HepG2 (cell line): ENCODE results near the gene IQGAP2. TPM values are rescaled to one million over a fixed set of nuclear protein-coding genes. Genes with fewer than 3 reads are reported as not detected.
A peak's percentile ranks its signal among the peaks of the same experiment; 100 is the strongest.

Experiments
- ASH2L ChIP-seq: fragments of 300-600, 200-600 bp; sonication (generic); IDR thresholded peaks from 2 replicates; pipeline ENCODE4 v1.7.0; 2017; ENCODE audit warnings: low read depth, mild to moderate bottlenecking, moderate library complexity, mixed read lengths, low read length; ENCODE audit not compliant: insufficient read length
- CENPX ChIP-seq: sonication (generic); formaldehyde crosslinking; IDR thresholded peaks from 2 replicates; pipeline ENCODE4 v1.9.0; 2021; ENCODE audit warnings: mild to moderate bottlenecking, missing genetic modification reagents, moderate library complexity
- EHMT2 ChIP-seq: fragments of 200-600 bp; sonication (generic); IDR thresholded peaks from 2 replicates; pipeline ENCODE4 v1.7.0; 2017; ENCODE audit warnings: antibody characterized with exemption, low read depth, low read length, borderline replicate concordance
- EP300 ChIP-seq, 3 experiments: sonication (generic) in 1 of 3; formaldehyde crosslinking in 1 of 3; IDR thresholded peaks; 2 replicates each; pipeline versions ENCODE4 v1.5.1 to v1.6.1; 2011 to 2020; ENCODE audit warnings: low read depth in 2 of 3, low read length in 2 of 3, borderline replicate concordance in 1 of 3, improper control_type of control experiment in 1 of 3, mild to moderate bottlenecking in 1 of 3, missing genetic modification reagents in 1 of 3, moderate library complexity in 1 of 3
- MAX ChIP-seq: IDR thresholded peaks from 2 replicates; pipeline ENCODE4 v1.6.1; 2012; ENCODE audit warnings: inconsistent platforms
- NCOA2 ChIP-seq: sonication (generic); formaldehyde crosslinking; IDR thresholded peaks from 2 replicates; pipeline ENCODE4 v1.8.0; 2022; ENCODE audit warnings: inconsistent platforms
- NPAS2 ChIP-seq: sonication (generic); formaldehyde crosslinking; IDR thresholded peaks from 2 replicates; pipeline ENCODE4 v1.8.0; 2022; ENCODE audit warnings: mild to moderate bottlenecking, missing genetic modification reagents, borderline replicate concordance
- PAXIP1 ChIP-seq: sonication (generic); formaldehyde crosslinking; conservative IDR thresholded peaks from 2 replicates; pipeline ENCODE4 v1.4.0; 2020; ENCODE audit warnings: mild to moderate bottlenecking, missing genetic modification reagents, moderate library complexity
- POLR2AphosphoS5 ChIP-seq: IDR thresholded peaks from 2 replicates; pipeline ENCODE4 v1.6.1; 2012; ENCODE audit warnings: low read depth, low read length
- SALL1 ChIP-seq: sonication (generic); formaldehyde crosslinking; IDR thresholded peaks from 2 replicates; pipeline ENCODE4 v1.8.0; 2022; ENCODE audit warnings: mild to moderate bottlenecking, missing genetic modification reagents
- SCMH1 ChIP-seq: sonication (generic); formaldehyde crosslinking; IDR thresholded peaks from 2 replicates; pipeline ENCODE4 v1.9.0; 2021; ENCODE audit warnings: missing genetic modification reagents, mild to moderate bottlenecking, borderline replicate concordance
- U2AF1 ChIP-seq: fragments of 200-400 bp; formaldehyde crosslinking; optimal IDR thresholded peaks from 2 replicates; pipeline ENCODE3; 2017; ENCODE audit warnings: mild to moderate bottlenecking, low read depth, low read length
- ZFAT ChIP-seq: sonication (generic); formaldehyde crosslinking; conservative IDR thresholded peaks from 2 replicates; pipeline ENCODE4 v1.8.1; 2023; ENCODE audit warnings: missing genetic modification reagents, inconsistent platforms
- ZNF17 ChIP-seq: sonication (generic); formaldehyde crosslinking; IDR thresholded peaks from 2 replicates; pipeline ENCODE4 v1.5.0; 2020; ENCODE audit warnings: mild to moderate bottlenecking, missing genetic modification reagents
- ZNF232 ChIP-seq: sonication (generic); formaldehyde crosslinking; IDR thresholded peaks from 2 replicates; pipeline ENCODE4 v1.4.0; 2020; ENCODE audit warnings: missing genetic modification reagents, borderline replicate concordance
- ZNF431 ChIP-seq: sonication (generic); formaldehyde crosslinking; IDR thresholded peaks from 2 replicates; pipeline ENCODE4 v1.9.0; 2022; ENCODE audit warnings: missing genetic modification reagents, low read depth, mild to moderate bottlenecking, borderline replicate concordance
- ZNF569 ChIP-seq: sonication (generic); formaldehyde crosslinking; IDR thresholded peaks from 2 replicates; pipeline ENCODE4 v1.5.0; 2020; ENCODE audit warnings: mild to moderate bottlenecking, missing genetic modification reagents, moderate library complexity, borderline replicate concordance
- ZNF841 ChIP-seq: sonication (generic); formaldehyde crosslinking; IDR thresholded peaks from 2 replicates; pipeline ENCODE4 v1.8.1; 2023; ENCODE audit warnings: missing genetic modification reagents, borderline replicate concordance
- polyA plus RNA-seq, 8 experiments: library from polyadenylated mRNA; depleted of rRNA in 3 of 8; stranded (reverse) in 7 of 8; unstranded in 1 of 8; fragments of >200 nt; fragmentation: Illumina TruSeq in 4 of 8; extraction: Trizol in 4 of 8; gene quantifications; 2 replicates each; pipeline versions ENCODE4 v1.2.1 to v1.2.3, GENCODE V29; 2011 to 2016; ENCODE audit warnings: low read depth in 4 of 8, missing spikeins in 1 of 8, mixed read lengths in 1 of 8; ENCODE audit not compliant: insufficient read depth in 1 of 8
- total RNA-seq, 5 experiments: library from RNA; depleted of rRNA; stranded (reverse); fragments of >200 nt; fragmentation: Illumina TruSeq; extraction: Trizol; gene quantifications; 2 replicates each; pipeline ENCODE4 v1.2.3, GENCODE V29; 2016; ENCODE audit warnings: low read depth in 1 of 5
- TF ChIP-seq, protein P1 (sequence below): sonication (generic); formaldehyde crosslinking; IDR thresholded peaks from 2 replicates; pipeline ENCODE4 v1.5.0; 2020; ENCODE audit warnings: mild to moderate bottlenecking, missing genetic modification reagents
- TF ChIP-seq, protein P2 (sequence below): sonication (generic); formaldehyde crosslinking; IDR thresholded peaks from 2 replicates; pipeline ENCODE4 v1.4.0; 2020; ENCODE audit warnings: missing genetic modification reagents, mild to moderate bottlenecking, borderline replicate concordance
- TF ChIP-seq, protein P3 (sequence below): sonication (generic); formaldehyde crosslinking; IDR thresholded peaks from 2 replicates; pipeline ENCODE4 v1.4.0; 2020; ENCODE audit warnings: missing genetic modification reagents

IQGAP2 gene
- total and polyA plus RNA-seq, 2 of the 13 experiments (the other 11 are each of a cell fraction or from before 2014, with no cell fraction given) = 35.2 to 83.3 TPM

- TF ChIP-seq ZNF841 (CRISPR knock-in tag) (no peak), CENPX (CRISPR knock-in tag) (no peak), U2AF1 (no peak), EP300 (IDR thresholded peaks at IDR 0.05; ENCODE audit: low read depth in 2 of 2, low read length in 2 of 2) (peak in 1 of 2 experiments; percentile 33; a peak in 1 of 4 replicates), EP300 (CRISPR knock-in tag; IDR thresholded peaks at IDR 0.05; ENCODE audit: borderline replicate concordance) (no peak), SCMH1 (CRISPR knock-in tag) (no peak), ZNF232 (CRISPR knock-in tag) (no peak), ZFAT (CRISPR knock-in tag) (no peak), NPAS2 (CRISPR knock-in tag) (no peak), ZNF17 (CRISPR knock-in tag) (no peak), PAXIP1 (CRISPR knock-in tag) (peak; percentile 69), ASH2L (no peak), ZNF569 (no peak), NCOA2 (CRISPR knock-in tag) (no peak), EHMT2 (no peak), POLR2AphosphoS5 (no peak), ZNF431 (CRISPR knock-in tag) (no peak), SALL1 (CRISPR knock-in tag) (0 out of 2 replicates have a peak, but pooled peaks have one; percentile 9), MAX (no peak)
- TF ChIP-seq, protein P1, sequence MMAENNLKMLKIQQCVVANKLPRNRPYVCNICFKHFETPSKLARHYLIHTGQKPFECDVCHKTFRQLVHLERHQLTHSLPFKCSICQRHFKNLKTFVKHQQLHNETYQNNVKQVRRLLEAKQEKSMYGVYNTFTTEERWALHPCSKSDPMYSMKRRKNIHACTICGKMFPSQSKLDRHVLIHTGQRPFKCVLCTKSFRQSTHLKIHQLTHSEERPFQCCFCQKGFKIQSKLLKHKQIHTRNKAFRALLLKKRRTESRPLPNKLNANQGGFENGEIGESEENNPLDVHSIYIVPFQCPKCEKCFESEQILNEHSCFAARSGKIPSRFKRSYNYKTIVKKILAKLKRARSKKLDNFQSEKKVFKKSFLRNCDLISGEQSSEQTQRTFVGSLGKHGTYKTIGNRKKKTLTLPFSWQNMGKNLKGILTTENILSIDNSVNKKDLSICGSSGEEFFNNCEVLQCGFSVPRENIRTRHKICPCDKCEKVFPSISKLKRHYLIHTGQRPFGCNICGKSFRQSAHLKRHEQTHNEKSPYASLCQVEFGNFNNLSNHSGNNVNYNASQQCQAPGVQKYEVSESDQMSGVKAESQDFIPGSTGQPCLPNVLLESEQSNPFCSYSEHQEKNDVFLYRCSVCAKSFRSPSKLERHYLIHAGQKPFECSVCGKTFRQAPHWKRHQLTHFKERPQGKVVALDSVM (CRISPR knock-in tag) = no peak
- TF ChIP-seq, protein P2, sequence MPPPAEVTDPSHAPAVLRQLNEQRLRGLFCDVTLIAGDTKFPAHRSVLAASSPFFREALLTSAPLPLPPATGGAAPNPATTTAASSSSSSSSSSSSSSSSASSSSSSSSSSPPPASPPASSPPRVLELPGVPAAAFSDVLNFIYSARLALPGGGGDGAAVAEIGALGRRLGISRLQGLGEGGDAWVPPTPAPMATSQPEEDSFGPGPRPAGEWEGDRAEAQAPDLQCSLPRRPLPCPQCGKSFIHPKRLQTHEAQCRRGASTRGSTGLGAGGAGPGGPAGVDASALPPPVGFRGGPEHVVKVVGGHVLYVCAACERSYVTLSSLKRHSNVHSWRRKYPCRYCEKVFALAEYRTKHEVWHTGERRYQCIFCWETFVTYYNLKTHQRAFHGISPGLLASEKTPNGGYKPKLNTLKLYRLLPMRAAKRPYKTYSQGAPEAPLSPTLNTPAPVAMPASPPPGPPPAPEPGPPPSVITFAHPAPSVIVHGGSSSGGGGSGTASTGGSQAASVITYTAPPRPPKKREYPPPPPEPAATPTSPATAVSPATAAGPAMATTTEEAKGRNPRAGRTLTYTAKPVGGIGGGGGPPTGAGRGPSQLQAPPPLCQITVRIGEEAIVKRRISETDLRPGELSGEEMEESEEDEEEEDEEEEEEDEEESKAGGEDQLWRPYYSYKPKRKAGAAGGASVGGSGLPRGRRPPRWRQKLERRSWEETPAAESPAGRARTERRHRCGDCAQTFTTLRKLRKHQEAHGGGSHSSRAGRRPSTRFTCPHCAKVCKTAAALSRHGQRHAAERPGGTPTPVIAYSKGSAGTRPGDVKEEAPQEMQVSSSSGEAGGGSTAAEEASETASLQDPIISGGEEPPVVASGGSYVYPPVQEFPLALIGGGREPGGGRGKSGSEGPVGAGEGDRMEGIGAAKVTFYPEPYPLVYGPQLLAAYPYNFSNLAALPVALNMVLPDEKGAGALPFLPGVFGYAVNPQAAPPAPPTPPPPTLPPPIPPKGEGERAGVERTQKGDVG (CRISPR knock-in tag) = no peak
- TF ChIP-seq, protein P3, sequence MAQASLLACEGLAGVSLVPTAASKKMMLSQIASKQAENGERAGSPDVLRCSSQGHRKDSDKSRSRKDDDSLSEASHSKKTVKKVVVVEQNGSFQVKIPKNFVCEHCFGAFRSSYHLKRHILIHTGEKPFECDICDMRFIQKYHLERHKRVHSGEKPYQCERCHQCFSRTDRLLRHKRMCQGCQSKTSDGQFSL (CRISPR knock-in tag) = no peak
These were observed 18.9 kb upstream of the IQGAP2 start (continued) for GRCh38 chr5:76384189-76384588.
